NCI-H345 treated with DMSO at 0.1 percent for 48 hours (cell line): ENCODE measurements around the gene KRT73.

Experiments
- DNase-seq: peaks from one replicate; lab custom pipeline; 2025; ENCODE audit not compliant: unreplicated experiment; lab: John Stamatoyannopoulos, UW

The KRT73 gene

DNA sequence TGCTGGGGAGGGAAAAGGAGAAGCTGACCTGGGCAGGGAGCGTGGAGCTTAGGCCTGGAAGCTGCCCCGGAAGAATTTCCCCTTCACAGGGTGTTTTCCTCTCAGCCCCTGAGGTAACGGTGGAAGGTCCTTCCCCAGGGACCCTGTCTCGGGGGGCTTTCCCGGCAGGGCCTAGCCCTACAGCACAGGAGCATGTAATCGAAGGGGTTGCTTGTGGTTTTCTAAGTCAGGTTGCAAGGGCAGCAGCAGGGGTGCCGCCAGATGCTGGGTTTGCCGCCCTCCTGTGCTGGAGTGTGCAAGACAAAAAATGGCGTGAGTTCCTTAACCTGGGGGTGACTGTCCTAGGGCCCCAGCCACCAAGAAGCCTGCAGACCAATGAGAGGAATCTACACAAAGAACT is 43.1 kb downstream of the KRT73 start:
- no peak for DNase-seq

GRCh38 chr12:52573743-52574142 is 44.6 kb downstream of the KRT73 start, which contains the start of gene KRT74:
Gene KRT74 (minus strand): TSS chr12:52573843. CDS start chr12:52573777, 66 bp downstream.
- DNase-seq = no peak

GRCh38 chr12:52573306-52573705 is 45.1 kb downstream of the KRT73 start:
- DNase-seq = no peak

- no peak for DNase-seq
Observed at GRCh38 chr12:52570511-52570910, 47.8 kb downstream of the KRT73 start.

- DNase-seq = no peak
Observed at GRCh38 chr12:52568111-52568510, 50.2 kb downstream of the KRT73 start.

- no peak for DNase-seq
Observed at GRCh38 chr12:52566847-52567291, 51.5 kb downstream of the KRT73 start.

- no peak for DNase-seq
Observed at GRCh38 chr12:52564582-52564981, 53.8 kb downstream of the KRT73 start.

DNA sequence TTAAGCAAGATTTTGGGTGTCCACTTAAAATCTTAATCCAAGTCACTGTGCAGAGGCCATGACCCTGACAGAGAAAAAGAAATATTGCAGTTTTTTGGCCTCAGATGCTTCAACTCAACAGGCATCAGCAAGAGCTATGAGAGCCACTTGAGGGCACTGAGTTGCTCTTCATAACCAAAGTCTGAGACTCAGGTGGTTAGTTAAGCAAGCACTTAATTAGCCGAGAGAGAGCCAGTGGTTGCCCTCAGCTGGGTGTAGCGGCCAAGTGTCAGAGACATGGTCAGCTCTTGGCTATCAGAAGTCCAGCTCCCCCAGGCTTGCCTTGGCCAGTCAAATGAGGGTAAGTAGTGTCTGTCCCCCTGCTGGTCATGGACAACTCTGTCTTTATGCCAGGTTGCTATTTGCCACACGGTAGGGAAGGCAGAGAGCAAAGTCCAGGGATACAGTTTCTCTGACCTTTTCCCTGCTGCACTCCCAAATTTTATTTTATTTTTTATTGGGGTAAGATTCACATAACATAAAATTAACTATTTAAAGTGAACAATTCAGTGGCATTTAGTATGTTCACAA is 56.4 kb downstream of the KRT73 start:
- no peak for DNase-seq

GRCh38 chr12:52559979-52560378 is 58.4 kb downstream of the KRT73 start:
- DNase-seq = no peak

GRCh38 chr12:52558781-52559445 is 59.4 kb downstream of the KRT73 start:
- no peak for DNase-seq
